SK-N-SH (cell line): ENCODE data around the gene APC2. TPM values are rescaled to one million over a fixed set of nuclear protein-coding genes. Genes with fewer than 3 reads are reported as not detected.

ENCODE experiments used
- CTCF ChIA-PET: fragments of 300-600, 350-600 bp; formaldehyde crosslinking; extraction: SDS; loops from one replicate; lab custom pipeline; 2021; lab: Yijun Ruan, JAX
- POLR2A ChIA-PET: fragments of 350-600 bp; sonication (Branson Sonifier 250); formaldehyde crosslinking; extraction: SDS; loops from one replicate; lab custom pipeline; 2020; ENCODE audit warnings: antibody characterized with exemption, inconsistent platforms; lab: Yijun Ruan, JAX
- DNase-seq: peaks from one replicate; pipeline ENCODE4 v3.0.0; 2012
- H2AFZ ChIP-seq: fragments of 200-600 bp; sonication (generic); 2 replicates; pipeline ENCODE4 v1.8.1; 2016; ENCODE audit warnings: antibody characterized with exemption, mild to moderate bottlenecking, low read depth
- H3F3A ChIP-seq: fragments of 200-600 bp; sonication (generic); replicated peaks from 2 replicates; pipeline ENCODE3; 2016; ENCODE audit warnings: antibody characterized with exemption, mild to moderate bottlenecking; ENCODE audit not compliant: insufficient read depth
- H3K27ac ChIP-seq, 2 experiments: fragments of 200-500 bp in 1 of 2; fragments of 200-600 bp in 1 of 2; sonication (Bioruptor generic) in 1 of 2; sonication (generic), shearing (Covaris generic) in 1 of 2; 2 replicates each; pipeline versions ENCODE4 v1.5.1 to v1.6.1; 2014 to 2016; ENCODE audit warnings: low read depth in 2 of 2, inconsistent platforms in 1 of 2, low read length in 1 of 2, mild to moderate bottlenecking in 1 of 2, mixed read lengths in 1 of 2
- H3K27me3 ChIP-seq: fragments of 200-600 bp; sonication (generic), shearing (Covaris generic); 2 replicates; pipeline ENCODE4 v1.6.1; 2016; ENCODE audit warnings: mixed run types; ENCODE audit not compliant: insufficient read depth
- H3K36me3 ChIP-seq, 2 experiments: fragments of 200-500 bp in 1 of 2; fragments of 200-600 bp in 1 of 2; sonication (Bioruptor generic) in 1 of 2; sonication (generic) in 1 of 2; replicated peaks in 1 of 2; 2 replicates each; pipeline versions ENCODE3 to v1.5.1; 2014 to 2016; ENCODE audit warnings: low read length in 1 of 2, mild to moderate bottlenecking in 1 of 2; ENCODE audit not compliant: insufficient read depth in 2 of 2, control insufficient read depth in 1 of 2
- H3K4me1 ChIP-seq, 2 experiments: fragments of 200-500 bp in 1 of 2; fragments of 200-600 bp in 1 of 2; sonication (Bioruptor generic) in 1 of 2; sonication (generic), shearing (Covaris generic) in 1 of 2; 2 replicates each; pipeline versions ENCODE4 v1.5.1 to v1.6.1; 2014 to 2016; ENCODE audit warnings: low read depth in 1 of 2, low read length in 1 of 2, mixed run types in 1 of 2; ENCODE audit not compliant: insufficient read depth in 2 of 2, control insufficient read depth in 1 of 2
- H3K4me2 ChIP-seq: fragments of 200-600 bp; sonication (generic), shearing (Covaris generic); 2 replicates; pipeline ENCODE4 v1.6.1; 2017; ENCODE audit warnings: mixed run types
- H3K4me3 ChIP-seq, 2 experiments: fragments of 200-500 bp in 1 of 2; fragments of 200-600 bp in 1 of 2; sonication (Bioruptor generic) in 1 of 2; sonication (generic), shearing (Covaris generic) in 1 of 2; 2 replicates each; pipeline versions ENCODE4 v1.5.1 to v1.8.1; 2014 to 2016; ENCODE audit warnings: low read depth in 2 of 2, inconsistent platforms in 1 of 2, low read length in 1 of 2, mild to moderate bottlenecking in 1 of 2, mixed read lengths in 1 of 2, moderate library complexity in 1 of 2
- H3K79me2 ChIP-seq: fragments of 200-600 bp; sonication (generic); 2 replicates; pipeline ENCODE4 v1.8.1; 2017; ENCODE audit warnings: mild to moderate bottlenecking; ENCODE audit not compliant: insufficient read depth
- H3K9ac ChIP-seq: fragments of 200-600 bp; sonication (generic); 2 replicates; pipeline ENCODE4 v1.6.1; 2017; ENCODE audit warnings: mixed run types
- H3K9me2 ChIP-seq: fragments of 200-600 bp; sonication (generic); 2 replicates; pipeline ENCODE4 v1.6.1; 2017; ENCODE audit warnings: mixed run types
- H3K9me3 ChIP-seq: fragments of 200-600 bp; sonication (generic); 2 replicates; pipeline ENCODE4 v1.6.1; 2017; ENCODE audit warnings: mixed run types, mild to moderate bottlenecking, moderate library complexity
- H4K20me1 ChIP-seq: fragments of 200-600 bp; sonication (generic); 2 replicates; pipeline ENCODE4 v1.6.1; 2017; ENCODE audit warnings: mild to moderate bottlenecking, mixed run types; ENCODE audit not compliant: insufficient read depth
- CHD2 ChIP-seq: fragments of 150-350 bp; IDR thresholded peaks from 2 replicates; pipeline ENCODE4 v1.6.1; 2018; ENCODE audit warnings: low read length; ENCODE audit not compliant: partially characterized antibody
- CTCF ChIP-seq: fragments of 200-600 bp; sonication (generic); IDR thresholded peaks from 2 replicates; pipeline ENCODE4 v1.6.1; 2017; ENCODE audit warnings: antibody characterized with exemption, mild to moderate bottlenecking, moderate library complexity
- ELF1 ChIP-seq: IDR thresholded peaks from 2 replicates; pipeline ENCODE4 v1.4.0; 2012
- EZH2phosphoT487 ChIP-seq: fragments of 200-600 bp; sonication (generic); IDR thresholded peaks from 2 replicates; pipeline ENCODE4 v1.6.1; 2017; ENCODE audit warnings: low read depth, mixed run types, mild to moderate bottlenecking, antibody characterized with exemption, moderate library complexity, borderline replicate concordance
- FOSL2 ChIP-seq: IDR thresholded peaks from 2 replicates; pipeline ENCODE4 v1.4.0; 2012; ENCODE audit warnings: low read depth, mild to moderate bottlenecking, moderate library complexity, borderline replicate concordance
- GATA2 ChIP-seq: sonication (generic); formaldehyde crosslinking; IDR thresholded peaks from 2 replicates; pipeline ENCODE4 v1.5.0; 2020; ENCODE audit warnings: mild to moderate bottlenecking, missing genetic modification reagents
- MAX ChIP-seq: IDR thresholded peaks from 2 replicates; pipeline ENCODE4 v1.4.0; 2012; ENCODE audit warnings: low read depth
- NFIC ChIP-seq: IDR thresholded peaks from 2 replicates; pipeline ENCODE4 v1.4.0; 2012; ENCODE audit warnings: borderline replicate concordance
- NRF1 ChIP-seq: IDR thresholded peaks from 2 replicates; pipeline ENCODE4 v1.6.1; 2012; ENCODE audit warnings: low read depth, mild to moderate bottlenecking, low read length
- POLR2AphosphoS5 ChIP-seq: IDR thresholded peaks from 2 replicates; pipeline ENCODE4 v1.6.1; 2012; ENCODE audit warnings: low read depth, low read length
- RAD21 ChIP-seq: IDR thresholded peaks from 2 replicates; pipeline ENCODE4 v1.6.1; 2012; ENCODE audit warnings: mild to moderate bottlenecking, low read length
- REST ChIP-seq: IDR thresholded peaks from 2 replicates; pipeline ENCODE4 v1.6.1; 2012; ENCODE audit warnings: mild to moderate bottlenecking, low read depth, low read length, moderate library complexity
- RXRA ChIP-seq: IDR thresholded peaks from 2 replicates; pipeline ENCODE4 v1.4.0; 2012; ENCODE audit warnings: low read depth, mild to moderate bottlenecking, borderline replicate concordance
- TCF12 ChIP-seq: IDR thresholded peaks from 2 replicates; pipeline ENCODE4 v1.4.0; 2012
- USF1 ChIP-seq: IDR thresholded peaks from 2 replicates; pipeline ENCODE4 v1.4.0; 2012; ENCODE audit warnings: low read depth, borderline replicate concordance
- YY1 ChIP-seq: IDR thresholded peaks from 2 replicates; pipeline ENCODE4 v1.4.0; 2012; ENCODE audit warnings: low read depth, mild to moderate bottlenecking
- WGBS: methylation state at CpG from one replicate; pipeline ENCODE4 v1.1.6; 2017; ENCODE audit warnings: low lambda C conversion rate; 5-methylcytosine and 5-hydroxymethylcytosine counted together
- polyA plus RNA-seq, 3 experiments: library from polyadenylated mRNA; depleted of rRNA; stranded (reverse); fragments of >200 nt; gene quantifications; 2 replicates each; pipeline ENCODE4 v1.2.3, GENCODE V29; 2012

APC2 gene
- polyA plus RNA-seq, 1 of the 3 experiments (the other 2 are of a cell fraction) = 1.3 TPM

- Histone ChIP-seq H3K4me2 (no peak overlapping the region), H3F3A (peaks cover 12% of the 10 kb centered on the region), H3K79me2 (no peaks in the 10 kb centered on the region), H4K20me1 (peaks cover 5% of the 10 kb centered on the region; the same call in 1 of the 2 replicates), H3K27ac (no peak overlapping the region), H3K9me2 (no peaks in the 10 kb centered on the region), H3K9me3 (no peaks in the 10 kb centered on the region), H3K4me1 (no peaks in the 10 kb centered on the region), H3K9ac (no peak overlapping the region), H2AFZ (no peak overlapping the region), H3K36me3 (peaks cover 4 to 7% of the 10 kb centered on the region in 2 experiments), H3K27me3 (no peaks in the 10 kb centered on the region), H3K4me3 (no peak overlapping the region)
- ChIA-PET POLR2A (no interaction called here), CTCF (no interaction called here)
- TF ChIP-seq RAD21 (no peak), REST (no peak), CHD2 (no peak), NRF1 (no peak), TCF12 (no peak), POLR2AphosphoS5 (no peak), RXRA (no peak), ELF1 (no peak), MAX (no peak), FOSL2 (no peak), GATA2 (no peak), EZH2phosphoT487 (no peak), USF1 (no peak), YY1 (no peak), NFIC (no peak), CTCF (no peak)
- DNase-seq = no peak
- WGBS = 93% methylated on average over 9 of the region's 9 CpGs
Measured at GRCh38 chr19:1459479-1459878, 9.6 kb downstream of the APC2 start.
